Adipocyte (in vitro differentiated cells): ENCODE data around the gene KITLG.

Source experiments
- DNase-seq: peaks from one replicate; pipeline ENCODE4 v3.0.0-alpha.2; 2015; ENCODE audit warnings: low read depth
- H3K27me3 ChIP-seq: replicated peaks from 2 replicates; pipeline ENCODE4 v1.7.0; 2013; ENCODE audit warnings: mild to moderate bottlenecking, low read length, moderate library complexity; ENCODE audit not compliant: control insufficient read depth, insufficient read depth
- H3K36me3 ChIP-seq: 2 replicates; pipeline ENCODE4 v1.7.0; 2013; ENCODE audit warnings: low read length, mild to moderate bottlenecking, moderate library complexity; ENCODE audit not compliant: control insufficient read depth, insufficient read depth, severe bottlenecking
- H3K4me1 ChIP-seq: 2 replicates; pipeline ENCODE4 v1.7.0; 2013; ENCODE audit warnings: mild to moderate bottlenecking, low read length, moderate library complexity; ENCODE audit not compliant: control insufficient read depth, insufficient read depth
- H3K4me3 ChIP-seq: 2 replicates; pipeline ENCODE4 v1.7.0; 2013; ENCODE audit warnings: mild to moderate bottlenecking, low read length, moderate library complexity
- H3K9ac ChIP-seq: 2 replicates; pipeline ENCODE4 v1.7.0; 2013; ENCODE audit warnings: mild to moderate bottlenecking, low read length, moderate library complexity
- H3K9me3 ChIP-seq: 2 replicates; pipeline ENCODE4 v1.7.0; 2013; ENCODE audit warnings: mild to moderate bottlenecking, low read length, moderate library complexity; ENCODE audit not compliant: control insufficient read depth

KITLG gene

DNA sequence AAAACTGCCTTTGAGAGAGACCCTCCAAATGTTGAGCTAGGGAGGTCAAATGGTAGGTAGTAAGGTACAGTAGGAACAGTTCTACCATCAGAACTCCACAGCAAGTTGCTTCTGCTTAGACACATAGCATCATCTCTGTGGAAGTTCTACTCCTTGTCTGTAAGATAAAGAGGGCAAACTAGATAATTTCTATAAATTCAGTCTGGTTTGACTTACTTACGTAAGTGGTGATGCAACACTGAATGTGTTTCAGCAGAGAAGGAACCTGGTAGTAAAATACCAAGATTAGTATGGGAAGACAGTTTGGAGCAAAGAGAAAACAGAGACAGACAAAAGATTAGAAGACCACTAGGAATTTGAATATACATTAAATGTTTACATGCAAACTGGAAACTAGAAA is 42.0 kb downstream of the KITLG start:
- no peaks in the 10 kb centered on the region for H3K9me3 ChIP-seq
- H3K9ac ChIP-seq = no peak overlapping the region
- no peaks in the 10 kb centered on the region for H3K27me3 ChIP-seq
- peak; percentile 31 for DNase-seq
- no peak overlapping the region for H3K4me3 ChIP-seq
- H3K36me3 ChIP-seq = peaks cover 20% of the 10 kb centered on the region
- H3K4me1 ChIP-seq = peaks cover 6% of the 10 kb centered on the region

DNA sequence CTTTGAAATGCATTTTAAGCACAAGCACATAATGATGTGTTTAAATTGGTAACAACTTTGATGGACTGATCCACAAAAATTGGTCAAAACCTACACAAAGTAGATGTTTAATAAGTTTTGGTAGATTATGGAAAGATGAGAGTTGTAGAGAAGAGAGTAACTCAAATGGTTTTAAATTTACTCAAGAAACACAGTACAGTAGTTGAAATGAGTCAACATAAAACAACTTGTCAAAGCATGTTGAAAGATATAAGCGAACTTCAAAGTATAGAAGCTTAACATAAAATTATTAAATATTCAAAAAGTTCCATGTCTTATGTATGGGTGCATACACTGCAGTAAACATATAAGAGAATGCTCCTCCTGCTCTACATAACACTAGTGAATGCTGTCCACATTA is 49.4 kb downstream of the KITLG start:
- no peaks in the 10 kb centered on the region for H3K27me3 ChIP-seq
- H3K4me1 ChIP-seq = peaks cover 18% of the 10 kb centered on the region
- no peak overlapping the region for H3K9ac ChIP-seq
- peaks cover 5% of the 10 kb centered on the region for H3K9me3 ChIP-seq
- no peak for DNase-seq
- no peak overlapping the region for H3K4me3 ChIP-seq
- peaks cover 12% of the 10 kb centered on the region for H3K36me3 ChIP-seq

DNA sequence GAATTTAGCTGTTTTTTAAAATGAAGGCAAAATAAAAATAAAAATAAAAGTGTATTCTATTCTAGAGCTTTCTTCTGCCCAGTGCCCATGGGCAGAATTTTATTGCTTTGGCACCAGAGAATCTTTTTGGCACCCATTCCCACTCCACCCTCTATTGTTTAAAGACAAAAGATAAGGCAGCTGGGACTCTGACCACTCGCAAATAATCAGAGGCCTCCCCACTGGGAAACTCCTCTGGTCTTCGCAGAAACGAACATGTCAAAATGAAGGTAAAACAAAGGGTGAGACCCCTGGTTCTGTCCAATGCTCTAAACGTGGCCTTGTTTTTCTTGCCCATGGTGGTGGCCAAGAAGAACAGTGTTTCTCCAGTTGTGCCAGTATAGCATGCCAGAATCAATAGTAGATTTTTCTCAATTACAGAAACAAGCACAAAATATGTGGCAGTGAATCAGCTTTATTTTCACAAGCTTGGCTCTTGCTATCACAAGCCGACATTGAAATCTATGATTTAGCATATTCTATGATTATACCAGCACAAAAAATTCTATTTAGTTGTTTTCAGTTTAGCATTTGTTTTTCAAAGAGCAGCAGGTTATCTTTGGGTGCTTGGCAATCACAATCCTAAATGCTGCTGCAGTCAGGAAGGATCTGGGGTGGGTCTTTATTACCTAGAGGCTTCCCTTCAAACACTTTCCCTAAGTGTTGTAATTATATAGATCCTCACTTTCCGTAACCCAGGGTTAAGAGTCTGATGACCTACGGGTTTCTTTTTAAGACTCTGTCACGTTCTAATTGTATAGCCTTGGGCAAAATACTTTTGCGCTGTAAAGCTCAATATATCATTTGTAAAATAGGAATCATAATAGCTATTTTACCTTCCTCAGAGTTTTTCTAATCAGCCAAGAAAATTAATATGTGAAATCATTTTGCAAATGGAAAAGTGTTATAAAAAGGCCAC is 50.5 kb downstream of the KITLG start:
- Histone ChIP-seq H3K9ac (no peak overlapping the region), H3K4me3 (peak overlapping the region; percentile 22), H3K36me3 (peaks cover 16% of the 10 kb centered on the region), H3K4me1 (peaks cover 18% of the 10 kb centered on the region), H3K9me3 (peaks cover 5% of the 10 kb centered on the region), H3K27me3 (no peaks in the 10 kb centered on the region)
- no peak for DNase-seq

DNA sequence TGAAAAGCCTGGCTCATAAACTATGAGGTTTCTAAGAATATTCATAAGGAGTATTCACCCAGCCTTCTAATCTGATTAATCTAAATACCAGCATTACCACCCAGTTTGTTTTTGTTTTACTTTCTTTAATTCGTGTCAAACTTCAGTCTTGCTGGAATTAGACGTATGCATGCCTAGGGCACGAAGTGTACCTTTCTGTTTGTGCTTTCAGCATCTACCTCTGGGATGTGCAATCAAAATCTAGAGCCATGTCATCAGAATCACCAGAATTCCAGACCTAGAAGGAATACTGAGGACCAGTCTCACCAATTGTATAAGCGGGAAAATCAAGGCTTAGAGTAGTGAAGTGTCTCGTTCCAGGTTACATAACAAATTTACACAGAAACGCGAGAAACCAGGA is 57.3 kb downstream of the KITLG start:
- H3K36me3 ChIP-seq = peaks cover 19% of the 10 kb centered on the region
- no peak for DNase-seq
- H3K4me1 ChIP-seq = peaks cover 22% of the 10 kb centered on the region
- no peaks in the 10 kb centered on the region for H3K27me3 ChIP-seq
- no peak overlapping the region for H3K9ac ChIP-seq
- H3K4me3 ChIP-seq = no peak overlapping the region
- peaks cover 5% of the 10 kb centered on the region for H3K9me3 ChIP-seq

DNA sequence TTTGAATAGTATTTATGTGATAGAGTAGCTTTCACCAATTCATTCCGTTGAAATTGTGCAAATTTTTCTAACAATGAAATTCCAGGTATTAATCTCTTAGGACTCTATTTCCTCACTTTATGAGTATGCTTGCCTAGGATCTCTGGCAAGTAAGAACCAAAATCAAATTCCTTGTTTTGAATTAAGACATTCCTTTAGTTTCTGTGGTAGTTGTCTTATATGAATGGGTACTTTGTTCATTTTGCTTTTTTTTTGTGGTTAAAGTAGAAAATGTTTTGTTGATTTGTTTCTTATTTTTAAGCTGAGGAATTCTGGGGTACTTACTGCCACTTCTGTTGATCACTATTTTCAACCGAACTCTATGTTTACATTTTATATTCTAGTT is 59.8 kb downstream of the KITLG start:
- Histone ChIP-seq H3K9ac (no peak overlapping the region), H3K9me3 (no peaks in the 10 kb centered on the region)

DNA sequence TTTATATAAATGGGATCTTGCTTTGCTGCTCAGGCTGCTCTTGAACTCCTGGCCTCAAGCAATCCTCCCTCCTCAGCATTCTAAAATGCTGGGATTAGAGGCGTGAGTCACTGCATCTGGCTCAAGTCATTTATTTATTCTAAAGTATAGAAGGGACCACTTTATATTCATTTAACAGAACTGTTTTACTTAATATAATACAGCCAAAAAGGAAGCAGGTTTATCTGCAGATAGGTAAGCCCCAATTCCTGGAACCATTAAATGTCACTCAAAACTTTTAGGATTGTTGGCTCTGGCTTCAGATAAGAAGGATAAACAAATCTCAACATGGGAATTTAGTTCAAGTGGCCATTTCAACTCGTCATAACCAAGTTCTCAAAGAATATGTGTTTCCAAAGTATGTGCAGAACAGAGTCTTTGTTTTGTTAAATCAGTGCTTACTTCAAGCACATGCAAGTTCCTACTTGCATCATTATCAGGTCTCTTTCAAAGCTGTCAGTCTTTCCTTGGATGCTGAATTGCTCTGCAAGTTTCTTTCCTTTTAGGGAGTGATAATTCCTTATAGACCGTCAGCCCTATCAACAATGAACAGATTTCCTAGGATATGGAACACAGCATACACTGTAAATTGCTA is 60.4 kb downstream of the KITLG start:
- DNase-seq = peak; percentile 19
- Histone ChIP-seq H3K27me3 (no peaks in the 10 kb centered on the region), H3K9ac (no peak overlapping the region), H3K4me1 (peaks cover 22% of the 10 kb centered on the region), H3K36me3 (peaks cover 18% of the 10 kb centered on the region), H3K4me3 (no peak overlapping the region), H3K9me3 (no peaks in the 10 kb centered on the region)

More for the DNA sequence above, 59.8 kb downstream of the KITLG start:
- H3K27me3 ChIP-seq = no peaks in the 10 kb centered on the region
- DNase-seq = peak; percentile 12
- no peak overlapping the region for H3K4me3 ChIP-seq
- peaks cover 22% of the 10 kb centered on the region for H3K4me1 ChIP-seq
- peaks cover 15% of the 10 kb centered on the region for H3K36me3 ChIP-seq

DNA sequence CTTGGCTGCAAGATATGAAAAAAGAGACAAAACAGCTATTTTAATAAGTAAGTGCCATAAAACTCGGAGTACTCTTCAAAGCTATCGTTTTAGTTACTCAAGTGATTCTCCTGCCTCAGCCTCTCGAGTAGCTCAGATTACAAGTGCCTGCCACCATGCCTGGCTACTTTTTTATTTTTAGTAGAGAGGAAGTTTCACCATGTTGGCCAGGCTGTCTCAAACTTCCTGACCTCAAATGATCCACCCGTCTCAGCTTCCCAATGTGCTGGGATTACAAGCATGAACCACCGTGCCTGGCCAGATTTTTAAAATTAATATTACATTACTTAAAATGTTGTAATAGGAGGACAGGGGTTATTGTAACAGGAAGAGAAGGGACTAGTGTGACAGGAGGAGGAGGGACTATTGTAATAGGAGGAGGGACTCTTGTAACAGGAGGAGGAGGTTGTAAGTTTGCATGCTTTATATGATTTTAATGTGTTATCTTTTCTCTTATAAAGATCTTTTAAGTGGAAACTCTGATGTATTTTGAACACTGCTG is 61.3 kb downstream of the KITLG start:
- Histone ChIP-seq H3K9me3 (no peaks in the 10 kb centered on the region), H3K9ac (no peak overlapping the region), H3K4me3 (no peak overlapping the region), H3K27me3 (no peaks in the 10 kb centered on the region), H3K36me3 (peaks cover 18% of the 10 kb centered on the region), H3K4me1 (peaks cover 22% of the 10 kb centered on the region)
- no peak for DNase-seq

DNA sequence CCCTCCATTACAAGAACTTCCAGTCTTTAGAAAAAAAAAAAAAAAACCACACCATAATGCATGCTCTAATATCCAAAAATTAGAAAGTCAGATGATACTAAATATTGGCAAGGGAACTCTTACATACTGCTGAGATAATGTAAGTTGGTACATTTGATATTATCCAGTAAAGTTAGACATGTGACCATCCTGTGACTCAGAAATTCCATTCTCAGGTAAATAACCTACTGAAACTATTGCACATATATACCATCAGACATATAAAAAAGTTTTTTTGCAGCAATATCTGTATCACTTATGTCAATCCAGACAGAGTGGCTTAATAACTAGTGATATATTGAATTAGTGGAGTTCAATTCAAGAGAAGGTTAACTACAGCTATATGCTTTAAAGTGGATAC is 63.5 kb downstream of the KITLG start:
- Histone ChIP-seq H3K36me3 (peaks cover 18% of the 10 kb centered on the region), H3K4me1 (peaks cover 30% of the 10 kb centered on the region), H3K4me3 (no peak overlapping the region), H3K9ac (no peak overlapping the region), H3K9me3 (no peaks in the 10 kb centered on the region), H3K27me3 (no peaks in the 10 kb centered on the region)
- no peak for DNase-seq

DNA sequence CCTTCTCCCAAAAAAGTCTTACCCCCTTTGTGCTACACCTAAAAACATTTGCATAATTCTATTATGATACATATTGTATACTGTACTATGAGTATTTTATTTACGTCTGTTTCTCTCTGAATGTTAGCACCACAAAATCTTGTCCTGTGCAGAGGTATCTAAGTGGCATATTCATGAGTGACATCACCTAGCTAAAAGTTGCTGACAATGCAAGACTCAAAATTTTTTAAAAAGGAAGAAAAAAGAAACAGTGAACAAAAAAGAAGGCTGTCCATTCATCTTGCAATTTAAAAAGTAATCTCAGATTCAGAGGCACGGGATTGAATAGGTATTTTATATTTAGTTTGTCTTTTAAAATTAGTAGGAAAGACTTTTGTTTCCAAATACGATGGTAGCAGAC is 69.4 kb downstream of the KITLG start:
- no peaks in the 10 kb centered on the region for H3K9me3 ChIP-seq
- no peak for DNase-seq
- H3K27me3 ChIP-seq = no peaks in the 10 kb centered on the region

DNA sequence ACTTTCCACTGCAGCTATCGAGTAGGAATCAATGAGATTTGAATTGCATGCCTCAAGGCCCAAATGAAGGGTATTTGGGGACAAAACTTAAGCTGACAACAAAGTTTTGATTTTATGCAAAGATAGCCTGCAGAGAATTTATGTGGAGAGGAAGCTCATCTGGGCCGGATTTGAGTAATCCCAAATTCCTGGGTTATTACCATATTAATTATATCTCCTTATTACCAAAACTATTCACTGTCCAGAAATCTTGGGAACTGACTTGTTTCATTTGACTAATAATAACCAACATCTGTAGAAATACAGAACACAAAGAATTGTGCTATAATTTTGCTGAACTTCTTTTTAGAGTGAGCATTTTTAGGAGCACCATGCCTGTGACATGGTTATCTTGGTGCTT is 70.4 kb downstream of the KITLG start:
- Histone ChIP-seq H3K4me1 (peaks cover 19% of the 10 kb centered on the region), H3K9ac (no peak overlapping the region), H3K4me3 (no peak overlapping the region), H3K27me3 (no peaks in the 10 kb centered on the region), H3K9me3 (no peaks in the 10 kb centered on the region), H3K36me3 (peaks cover 20% of the 10 kb centered on the region)
- DNase-seq = no peak

More for the DNA sequence above, 69.4 kb downstream of the KITLG start:
- no peak overlapping the region for H3K9ac ChIP-seq
- peaks cover 18% of the 10 kb centered on the region for H3K36me3 ChIP-seq
- peaks cover 19% of the 10 kb centered on the region for H3K4me1 ChIP-seq
- no peak overlapping the region for H3K4me3 ChIP-seq

DNA sequence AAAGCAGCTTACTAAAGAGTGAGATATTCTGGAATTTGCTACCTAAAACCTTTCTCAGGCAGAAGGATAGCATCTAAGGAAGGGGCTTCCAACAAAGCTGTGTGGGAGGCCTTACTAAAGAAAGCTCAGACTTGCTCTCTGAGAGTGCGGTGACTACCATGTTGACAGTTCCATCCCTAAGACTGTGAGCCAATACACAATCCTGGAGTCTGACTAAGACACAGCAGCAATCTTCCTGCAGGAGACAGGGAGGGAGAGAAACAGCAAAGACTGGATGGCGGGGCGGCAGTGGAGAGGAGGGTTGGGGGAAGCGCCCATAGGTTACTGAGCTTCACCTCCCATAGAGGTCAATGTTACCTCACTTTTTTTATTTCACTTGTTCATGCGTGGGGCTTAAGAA is 70.9 kb downstream of the KITLG start:
- DNase-seq = no peak
- Histone ChIP-seq H3K9me3 (no peaks in the 10 kb centered on the region), H3K9ac (no peak overlapping the region)

More for the DNA sequence above, 70.9 kb downstream of the KITLG start:
- Histone ChIP-seq H3K4me3 (no peak overlapping the region), H3K27me3 (no peaks in the 10 kb centered on the region), H3K4me1 (peaks cover 19% of the 10 kb centered on the region), H3K36me3 (peaks cover 20% of the 10 kb centered on the region)
